OCI-LY7 (cell line): ENCODE measurements around the gene EPHB1. TPM values are rescaled to one million over a fixed set of nuclear protein-coding genes. Genes with fewer than 3 reads are reported as not detected.

Experiments used
- BruUV-seq: library from RNA; stranded (reverse); fragments of 400-500 nt; replicated peaks from 2 replicates; lab custom pipeline; 2021; lab: Mats Ljungman, UMichigan
- CTCF ChIA-PET: fragments of 300-600 bp; sonication (Branson Sonifier 250); formaldehyde crosslinking; loops from one replicate; lab custom pipeline; 2022; ENCODE audit warnings: antibody characterized with exemption; ENCODE audit not compliant: unreplicated experiment; lab: Charles Lee
- POLR2A ChIA-PET: fragments of 300-600 bp; sonication (Branson Sonifier 250); formaldehyde crosslinking; loops from one replicate; lab custom pipeline; 2022; ENCODE audit warnings: antibody characterized with exemption; lab: Charles Lee
- DNase-seq: peaks from one replicate; pipeline ENCODE4 v3.0.0-alpha.2; 2015; ENCODE audit warnings: low spot score
- H2AFZ ChIP-seq: fragments of 200-600 bp; sonication (generic), shearing (Covaris generic); 2 replicates; pipeline ENCODE4 v1.6.1; 2014; ENCODE audit warnings: mild to moderate bottlenecking, antibody characterized with exemption, low read length, moderate library complexity
- H3K27ac ChIP-seq: fragments of 200-600 bp; sonication (generic); 2 replicates; pipeline ENCODE4 v1.5.1; 2014; ENCODE audit warnings: mixed run types, low read depth, mild to moderate bottlenecking, moderate library complexity, low read length, inconsistent platforms; ENCODE audit not compliant: poor library complexity, severe bottlenecking
- H3K36me3 ChIP-seq: fragments of 200-600 bp; sonication (generic); 2 replicates; pipeline ENCODE4 v1.6.1; 2014; ENCODE audit warnings: mild to moderate bottlenecking, antibody characterized with exemption, low read length, moderate library complexity, mixed read lengths; ENCODE audit not compliant: insufficient read depth
- H3K4me1 ChIP-seq: fragments of 200-600 bp; sonication (generic); 2 replicates; pipeline ENCODE4 v1.5.1; 2014; ENCODE audit warnings: mild to moderate bottlenecking, low read length; ENCODE audit not compliant: insufficient read depth, poor library complexity, severe bottlenecking
- H3K4me2 ChIP-seq: fragments of 200-600 bp; sonication (generic); 2 replicates; pipeline ENCODE4 v1.6.1; 2014; ENCODE audit warnings: mild to moderate bottlenecking, low read length
- H3K4me3 ChIP-seq: fragments of 200-600 bp; sonication (generic); 2 replicates; pipeline ENCODE4 v1.5.1; 2014; ENCODE audit warnings: mild to moderate bottlenecking, low read depth, low read length; ENCODE audit not compliant: poor library complexity, severe bottlenecking
- H3K79me2 ChIP-seq: fragments of 200-600 bp; sonication (generic); 2 replicates; pipeline ENCODE4 v1.6.1; 2016; ENCODE audit warnings: low read depth, mild to moderate bottlenecking, low read length, moderate library complexity, mixed read lengths; ENCODE audit not compliant: insufficient read depth
- H3K9me2 ChIP-seq: fragments of 200-600 bp; sonication (generic); 2 replicates; pipeline ENCODE4 v1.6.1; 2016; ENCODE audit warnings: mild to moderate bottlenecking, low read length, mixed read lengths; ENCODE audit not compliant: insufficient read depth
- H3K9me3 ChIP-seq: fragments of 200-600 bp; sonication (generic); 2 replicates; pipeline ENCODE4 v1.6.1; 2014; ENCODE audit warnings: mild to moderate bottlenecking, mixed run types, low read length, mixed read lengths
- H4K20me1 ChIP-seq: fragments of 200-600 bp; sonication (generic); 2 replicates; pipeline ENCODE4 v1.6.1; 2014; ENCODE audit warnings: mild to moderate bottlenecking, antibody characterized with exemption, low read length, moderate library complexity, mixed read lengths; ENCODE audit not compliant: insufficient read depth
- EZH2phosphoT487 ChIP-seq: fragments of 200-600 bp; sonication (generic); IDR thresholded peaks from 2 replicates; pipeline ENCODE4 v1.6.1; 2018; ENCODE audit warnings: low read depth, borderline replicate concordance, mild to moderate bottlenecking, mixed run types, antibody characterized with exemption, low read length, moderate library complexity, mixed read lengths
- intact Hi-C: fragments of 100-400 bp; cut with micrococcal nuclease; formaldehyde crosslinking; loops from one replicate; pipeline ENCODE4 v1.10.0; 2022; ENCODE audit not compliant: unreplicated experiment
- total RNA-seq, 2 experiments: library from RNA; depleted of rRNA in 1 of 2; stranded (reverse); fragments of >200 nt in 1 of 2; shearing (Covaris generic) in 1 of 2; gene quantifications; 2 replicates each; pipeline ENCODE4 v1.2.3, GENCODE V29; 2014 to 2022
- TF ChIP-seq, protein P1 (sequence below): fragments of 200-600 bp; sonication (generic); conservative IDR thresholded peaks from 2 replicates; pipeline ENCODE4 v1.5.1; 2014; ENCODE audit warnings: mild to moderate bottlenecking, antibody characterized with exemption, low read length, moderate library complexity, mixed read lengths

EPHB1 gene
- total RNA-seq, 2 experiments from 2014 or later, result 0.54 to 1.3 TPM

GRCh38 chr3:135272026-135272669, 477.1 kb downstream of the EPHB1 start:
- Histone ChIP-seq H3K36me3 (no peaks in the 10 kb centered on the region), H2AFZ (no peak overlapping the region), H3K4me2 (no peak overlapping the region), H3K9me2 (no peaks in the 10 kb centered on the region; the same call in 1 of the 2 replicates), H3K9me3 (no peaks in the 10 kb centered on the region), H3K4me3 (no peak overlapping the region), H3K4me1 (no peaks in the 10 kb centered on the region), H3K79me2 (no peaks in the 10 kb centered on the region), H4K20me1 (no peaks in the 10 kb centered on the region), H3K27ac (no peak overlapping the region)
- TF ChIP-seq EZH2phosphoT487, result no peak
- TF ChIP-seq, protein P1, sequence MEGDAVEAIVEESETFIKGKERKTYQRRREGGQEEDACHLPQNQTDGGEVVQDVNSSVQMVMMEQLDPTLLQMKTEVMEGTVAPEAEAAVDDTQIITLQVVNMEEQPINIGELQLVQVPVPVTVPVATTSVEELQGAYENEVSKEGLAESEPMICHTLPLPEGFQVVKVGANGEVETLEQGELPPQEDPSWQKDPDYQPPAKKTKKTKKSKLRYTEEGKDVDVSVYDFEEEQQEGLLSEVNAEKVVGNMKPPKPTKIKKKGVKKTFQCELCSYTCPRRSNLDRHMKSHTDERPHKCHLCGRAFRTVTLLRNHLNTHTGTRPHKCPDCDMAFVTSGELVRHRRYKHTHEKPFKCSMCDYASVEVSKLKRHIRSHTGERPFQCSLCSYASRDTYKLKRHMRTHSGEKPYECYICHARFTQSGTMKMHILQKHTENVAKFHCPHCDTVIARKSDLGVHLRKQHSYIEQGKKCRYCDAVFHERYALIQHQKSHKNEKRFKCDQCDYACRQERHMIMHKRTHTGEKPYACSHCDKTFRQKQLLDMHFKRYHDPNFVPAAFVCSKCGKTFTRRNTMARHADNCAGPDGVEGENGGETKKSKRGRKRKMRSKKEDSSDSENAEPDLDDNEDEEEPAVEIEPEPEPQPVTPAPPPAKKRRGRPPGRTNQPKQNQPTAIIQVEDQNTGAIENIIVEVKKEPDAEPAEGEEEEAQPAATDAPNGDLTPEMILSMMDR, result no peak
- intact Hi-C loops, result no loop called here
- no peak for DNase-seq
- ChIA-PET CTCF (no interaction called here), POLR2A (interaction anchor here (0.6 to 0.7 kb wide), 2 partner anchors 13 to 483 kb away, joined by 3 to 8 read pairs; no protein-coding TSS in a partner anchor)
- BruUV-seq, result no TSS peak

DNA sequence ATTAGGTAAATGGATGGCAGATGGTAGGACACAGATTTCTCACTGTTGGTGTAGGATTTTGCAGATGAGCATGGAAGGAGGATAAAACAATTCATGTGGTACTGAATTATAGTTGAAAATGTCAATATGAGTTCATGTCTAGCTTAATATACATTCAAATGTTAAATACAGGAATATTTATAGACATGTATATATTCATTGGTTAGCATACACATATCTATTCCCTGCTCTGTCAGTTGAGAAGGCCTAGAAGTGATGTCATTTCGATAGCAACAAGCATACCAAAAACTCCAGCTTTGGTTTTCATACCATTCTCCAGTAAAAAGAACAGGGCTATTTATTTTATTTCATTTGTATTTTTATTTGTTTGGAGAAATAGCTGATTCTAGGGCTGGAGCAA, 497.1 kb downstream of the EPHB1 start:
- Histone ChIP-seq H3K27ac (no peak overlapping the region), H4K20me1 (no peaks in the 10 kb centered on the region), H3K4me1 (no peaks in the 10 kb centered on the region), H2AFZ (no peak overlapping the region), H3K4me3 (no peak overlapping the region), H3K9me3 (no peaks in the 10 kb centered on the region), H3K79me2 (no peaks in the 10 kb centered on the region), H3K9me2 (no peaks in the 10 kb centered on the region), H3K4me2 (no peak overlapping the region), H3K36me3 (no peaks in the 10 kb centered on the region)
- no peak for DNase-seq
- intact Hi-C loops, result no loop called here
- CTCF ChIA-PET, result no interaction called here
- no peak for TF ChIP-seq EZH2phosphoT487
- TF ChIP-seq, protein P1, result no peak
- POLR2A ChIA-PET, result no interaction called here
- no TSS peak for BruUV-seq

- CTCF ChIA-PET, result no interaction called here
Measured at GRCh38 chr3:135301670-135302069, 506.6 kb downstream of the EPHB1 start.

More at GRCh38 chr3:135301670-135302069, 506.6 kb downstream of the EPHB1 start:
- H3K9me2 ChIP-seq, result no peaks in the 10 kb centered on the region
- no peak overlapping the region for H3K27ac ChIP-seq
- H3K4me2 ChIP-seq, result no peak overlapping the region
- no peak overlapping the region for H3K4me3 ChIP-seq
- POLR2A ChIA-PET, result no interaction called here
- no TSS peak for BruUV-seq
- H3K9me3 ChIP-seq, result no peaks in the 10 kb centered on the region
- no peaks in the 10 kb centered on the region for H4K20me1 ChIP-seq
- TF ChIP-seq, protein P1, result no peak
- TF ChIP-seq EZH2phosphoT487, result no peak
- intact Hi-C loops, result no loop called here
- no peak for DNase-seq
- no peaks in the 10 kb centered on the region for H3K4me1 ChIP-seq
- no peak overlapping the region for H2AFZ ChIP-seq
- H3K36me3 ChIP-seq, result no peaks in the 10 kb centered on the region
- H3K79me2 ChIP-seq, result no peaks in the 10 kb centered on the region
